H9 (cell line): ENCODE measurements around the gene RAD50. TPM values are rescaled to one million over a fixed set of nuclear protein-coding genes. Genes with fewer than 3 reads are reported as not detected.

Experiments
- DNase-seq: peaks from one replicate; pipeline ENCODE4 v3.0.0-alpha.2; 2017
- H2AFZ ChIP-seq: one replicate; pipeline ENCODE4 v1.6.1; 2013; ENCODE audit warnings: mild to moderate bottlenecking, low read length, control low read depth, moderate library complexity
- H2AK5ac ChIP-seq: 2 replicates; pipeline ENCODE4 v1.6.1; 2013; ENCODE audit warnings: low read length, control low read depth, mixed read lengths; ENCODE audit not compliant: insufficient read length
- H2BK120ac ChIP-seq: one replicate; pipeline ENCODE4 v1.6.1; 2013; ENCODE audit warnings: low read depth, mild to moderate bottlenecking, low read length, control low read depth, inconsistent platforms; ENCODE audit not compliant: poor library complexity, severe bottlenecking
- H2BK12ac ChIP-seq: 2 replicates; pipeline ENCODE4 v1.6.1; 2013; ENCODE audit warnings: low read length, control low read depth, mixed read lengths, low read depth; ENCODE audit not compliant: insufficient read length
- H2BK15ac ChIP-seq: 2 replicates; pipeline ENCODE4 v1.6.1; 2013; ENCODE audit warnings: low read depth, low read length, control low read depth
- H2BK20ac ChIP-seq: one replicate; pipeline ENCODE4 v1.6.1; 2013; ENCODE audit warnings: low read depth, mild to moderate bottlenecking, low read length, control low read depth, inconsistent platforms; ENCODE audit not compliant: poor library complexity, severe bottlenecking
- H2BK5ac ChIP-seq: 2 replicates; pipeline ENCODE4 v1.6.1; 2013; ENCODE audit warnings: low read length, control low read depth, mixed read lengths; ENCODE audit not compliant: insufficient read length
- H3K14ac ChIP-seq: 2 replicates; pipeline ENCODE4 v1.6.1; 2013; ENCODE audit warnings: low read length, control low read depth; ENCODE audit not compliant: insufficient read depth
- H3K18ac ChIP-seq: 2 replicates; pipeline ENCODE4 v1.6.1; 2013; ENCODE audit warnings: low read depth, mild to moderate bottlenecking, mixed read lengths, low read length, control low read depth; ENCODE audit not compliant: insufficient read length
- H3K23ac ChIP-seq: 2 replicates; pipeline ENCODE4 v1.6.1; 2013; ENCODE audit warnings: low read length, control low read depth, mixed read lengths, low read depth; ENCODE audit not compliant: insufficient read length
- H3K23me2 ChIP-seq: 2 replicates; pipeline ENCODE4 v1.6.1; 2013; ENCODE audit warnings: low read depth, mild to moderate bottlenecking, mixed read lengths, low read length, control low read depth; ENCODE audit not compliant: insufficient read length, poor library complexity, severe bottlenecking
- H3K27ac ChIP-seq: 2 replicates; pipeline ENCODE4 v1.5.1; 2013; ENCODE audit warnings: low read length, control low read depth, mixed read lengths, low read depth; ENCODE audit not compliant: insufficient read length
- H3K27me3 ChIP-seq: 2 replicates; pipeline ENCODE4 v1.6.1; 2013; ENCODE audit warnings: low read length, control low read depth, inconsistent platforms; ENCODE audit not compliant: insufficient read depth
- H3K4ac ChIP-seq: 2 replicates; pipeline ENCODE4 v1.6.1; 2013; ENCODE audit warnings: low read depth, mild to moderate bottlenecking, control low read depth, inconsistent platforms, low read length, moderate library complexity
- H3K4me1 ChIP-seq: 2 replicates; pipeline ENCODE4 v1.6.1; 2013; ENCODE audit warnings: low read length, control low read depth, inconsistent platforms; ENCODE audit not compliant: insufficient read depth
- H3K4me2 ChIP-seq: 2 replicates; pipeline ENCODE4 v1.6.1; 2013; ENCODE audit warnings: low read length, control low read depth, mixed read lengths; ENCODE audit not compliant: insufficient read length, insufficient read depth
- H3K56ac ChIP-seq: 2 replicates; pipeline ENCODE4 v1.6.1; 2013; ENCODE audit warnings: low read depth, mild to moderate bottlenecking, mixed read lengths, low read length, control low read depth; ENCODE audit not compliant: insufficient read length
- H3K79me1 ChIP-seq: 2 replicates; pipeline ENCODE4 v1.6.1; 2013; ENCODE audit warnings: low read depth, mild to moderate bottlenecking, moderate library complexity, low read length, control low read depth, inconsistent platforms; ENCODE audit not compliant: insufficient read depth, poor library complexity, severe bottlenecking
- H3K79me2 ChIP-seq: 2 replicates; pipeline ENCODE4 v1.6.1; 2013; ENCODE audit warnings: low read length, control low read depth, inconsistent platforms; ENCODE audit not compliant: insufficient read depth
- H3K9ac ChIP-seq: 2 replicates; pipeline ENCODE4 v1.6.1; 2013; ENCODE audit warnings: low read length, control low read depth, mixed read lengths; ENCODE audit not compliant: insufficient read length; ENCODE audit errors: extremely low read depth
- H3K9me3 ChIP-seq: one replicate; pipeline ENCODE4 v1.6.1; 2013; ENCODE audit warnings: low read depth, low read length, inconsistent platforms; ENCODE audit not compliant: control insufficient read depth
- H3T11ph ChIP-seq: one replicate; pipeline ENCODE4 v1.6.1; 2013; ENCODE audit warnings: mild to moderate bottlenecking, low read length, control low read depth, inconsistent platforms
- H4K20me1 ChIP-seq: one replicate; pipeline ENCODE4 v1.6.1; 2013; ENCODE audit not compliant: control insufficient read depth, insufficient read length, insufficient read depth
- H4K5ac ChIP-seq: 2 replicates; pipeline ENCODE4 v1.6.1; 2013; ENCODE audit warnings: low read depth, mild to moderate bottlenecking, mixed read lengths, low read length, control low read depth; ENCODE audit not compliant: insufficient read length
- H4K8ac ChIP-seq: replicated peaks from 2 replicates; pipeline ENCODE4 v1.6.1; 2013; ENCODE audit warnings: low read length, control low read depth, mixed read lengths, low read depth; ENCODE audit not compliant: insufficient read length
- H4K91ac ChIP-seq: 2 replicates; pipeline ENCODE4 v1.6.1; 2013; ENCODE audit warnings: low read depth, mild to moderate bottlenecking, moderate library complexity, mixed read lengths, low read length, control low read depth; ENCODE audit not compliant: insufficient read length
- H3K27ac Mint-ChIP-seq, 3 experiments: 2 replicates in 2 of 3; 3 replicates in 1 of 3; pipeline ENCODE4 v1.8.0; 2020 to 2021; ENCODE audit warnings: mixed read lengths in 3 of 3, mild to moderate bottlenecking in 1 of 3, moderate library complexity in 1 of 3
- H3K27me3 Mint-ChIP-seq: 2 replicates; pipeline ENCODE4 v1.8.0; 2021; ENCODE audit warnings: low read depth, mild to moderate bottlenecking, moderate library complexity, mixed read lengths
- H3K36me3 Mint-ChIP-seq, 3 experiments: 2 replicates in 2 of 3; 3 replicates in 1 of 3; pipeline ENCODE4 v1.8.0; 2020 to 2021; ENCODE audit warnings: low read depth in 3 of 3, mixed read lengths in 3 of 3; ENCODE audit not compliant: insufficient read depth in 1 of 3
- H3K4me1 Mint-ChIP-seq, 2 experiments: 2 replicates each; pipeline ENCODE4 v1.8.0; 2020; ENCODE audit warnings: mixed read lengths in 2 of 2
- H3K4me3 Mint-ChIP-seq, 2 experiments: 2 replicates in 1 of 2; 3 replicates in 1 of 2; pipeline ENCODE4 v1.8.0; 2020 to 2021; ENCODE audit warnings: mild to moderate bottlenecking in 2 of 2, mixed read lengths in 2 of 2, moderate library complexity in 1 of 2
- H3K9me3 Mint-ChIP-seq, 2 experiments: 2 replicates in 1 of 2; 3 replicates in 1 of 2; pipeline ENCODE4 v1.8.0; 2020; ENCODE audit warnings: mild to moderate bottlenecking in 2 of 2, mixed read lengths in 2 of 2, moderate library complexity in 1 of 2
- CTCF ChIP-seq: fragments of 200-600 bp; sonication (generic); conservative IDR thresholded peaks from 3 replicates; pipeline ENCODE4 v1.8.0; 2021; ENCODE audit warnings: antibody characterized with exemption, mild to moderate bottlenecking
- WGBS: extraction: QIAGEN DNeasy Blood & Tissue Kit; methylation state at CpG from one replicate; pipeline ENCODE4 v1.1.7; 2013; ENCODE audit warnings: missing lambda C conversion rate, low lambda C conversion rate, mixed read lengths; ENCODE audit not compliant: insufficient read length; ENCODE audit errors: extremely low coverage; 5-methylcytosine and 5-hydroxymethylcytosine counted together
- total RNA-seq: library from RNA; stranded (reverse); gene quantifications from 2 replicates; pipeline ENCODE4 v1.2.1, GENCODE V29; 2021

RAD50 gene
- total RNA-seq, 1 experiment from 2014 or later = 46.1 TPM

- Mint-ChIP-seq H3K27me3 (no peaks in the 10 kb centered on the region), H3K27ac (no peak overlapping the region), H3K4me1 (0 out of 4 replicates have a peak, but pooled peaks cover 0 to 3% of the 10 kb centered on the region in 2 experiments), H3K4me3 (no peak overlapping the region), H3K9me3 (no peaks in the 10 kb centered on the region), H3K36me3 (peaks cover 0 to 3% (median 0%) of the 10 kb centered on the region in 3 experiments; a peak in 2 of 7 replicates)
- Histone ChIP-seq H3K4ac (no peak overlapping the region), H3K79me2 (no peaks in the 10 kb centered on the region), H3T11ph (no peak overlapping the region), H2BK12ac (no peak overlapping the region), H3K27me3 (no peaks in the 10 kb centered on the region), H2BK20ac (no peak overlapping the region), H4K8ac (no peak overlapping the region), H3K27ac (no peak overlapping the region), H3K9me3 (no peaks in the 10 kb centered on the region), H3K14ac (no peak overlapping the region), H2BK15ac (no peak overlapping the region), H4K20me1 (no peaks in the 10 kb centered on the region), H3K23me2 (no peaks in the 10 kb centered on the region), H3K4me2 (no peak overlapping the region), H4K5ac (no peak overlapping the region), H2BK120ac (no peak overlapping the region), H3K79me1 (no peaks in the 10 kb centered on the region), H3K4me1 (no peaks in the 10 kb centered on the region), H3K23ac (no peak overlapping the region), H3K18ac (no peak overlapping the region), H2AFZ (no peak overlapping the region), H3K9ac (no peak overlapping the region), H4K91ac (no peak overlapping the region), H3K56ac (no peak overlapping the region), H2AK5ac (no peak overlapping the region), H2BK5ac (no peak overlapping the region)
- no peak for TF ChIP-seq CTCF
- no CpG with 5 or more reads among the region's 7 CpGs for WGBS
- no peak for DNase-seq
Observed at GRCh38 chr5:132689513-132689912, 132.7 kb downstream of the RAD50 start.
